NOMO-1 (cell line): Measurements from ENCODE around the gene DPH7.
"Not testable (repeated sequence)": the region's sequence is repeated elsewhere in the genome, so short reads cannot be mapped to it uniquely, and the experiment has no call there.

ENCODE experiments used
- DNase-seq, 2 experiments: peaks; one replicate each; lab custom pipeline; 2025; ENCODE audit not compliant: unreplicated experiment in 2 of 2; lab: John Stamatoyannopoulos, UW

DPH7 gene

GRCh38 chr9:137550958-137551263 is 27.8 kb downstream of the DPH7 start:
- DNase-seq: not testable (repeated sequence)

- peak; percentile 74 to 84 for DNase-seq
Measured at GRCh38 chr9:137550231-137550621, 28.5 kb downstream of the DPH7 start, which contains the start of gene PNPLA7. Gene PNPLA7, minus strand, starts transcription at chr9:137550402. Its CDS starts 205 bp downstream, at chr9:137550197.

- DNase-seq: no peak
Measured at GRCh38 chr9:137547687-137548543, 30.8 kb downstream of the DPH7 start.

- no peak for DNase-seq
Measured at GRCh38 chr9:137545123-137545522, 33.6 kb downstream of the DPH7 start.

GRCh38 chr9:137544176-137544760 is 34.5 kb downstream of the DPH7 start:
- DNase-seq: no peak

- no peak for DNase-seq
Measured at GRCh38 chr9:137543237-137543963, 35.3 kb downstream of the DPH7 start.

GRCh38 chr9:137542486-137542885 is 36.2 kb downstream of the DPH7 start:
- DNase-seq: no peak

GRCh38 chr9:137540536-137540935 is 38.2 kb downstream of the DPH7 start:
- DNase-seq: no peak

GRCh38 chr9:137538058-137538457 is 40.7 kb downstream of the DPH7 start:
- no peak for DNase-seq

GRCh38 chr9:137536594-137537131 is 42.1 kb downstream of the DPH7 start:
- DNase-seq: peak in 1 of 2 experiments; percentile 42

- DNase-seq: no peak
Measured at GRCh38 chr9:137535120-137535428, 43.7 kb downstream of the DPH7 start.

- peak; percentile 89 to 90 for DNase-seq
Measured at GRCh38 chr9:137534256-137535119, 44.2 kb downstream of the DPH7 start.

GRCh38 chr9:137532891-137533468 is 45.7 kb downstream of the DPH7 start:
- DNase-seq: not testable (repeated sequence)

GRCh38 chr9:137531099-137531765 is 47.5 kb downstream of the DPH7 start:
- no peak for DNase-seq

- no peak for DNase-seq
Measured at GRCh38 chr9:137530331-137530730, 48.4 kb downstream of the DPH7 start.

- DNase-seq: no peak
Measured at GRCh38 chr9:137524981-137525317, 53.8 kb downstream of the DPH7 start.

GRCh38 chr9:137524161-137524980 is 54.4 kb downstream of the DPH7 start:
- DNase-seq: no peak

- no peak for DNase-seq
Measured at GRCh38 chr9:137522746-137523455, 55.8 kb downstream of the DPH7 start.
